GM12878 (cell line): ENCODE results near the gene ZNF239. TPM values are rescaled to one million over a fixed set of nuclear protein-coding genes. Genes with fewer than 3 reads are reported as not detected.

Experiments
- BCL11A ChIP-seq: IDR thresholded peaks from 2 replicates; pipeline ENCODE4 v1.6.1; 2011; ENCODE audit warnings: low read depth, low read length
- CBFB ChIP-seq: IDR thresholded peaks from 2 replicates; pipeline ENCODE4 v1.6.1; 2016; ENCODE audit warnings: antibody characterized with exemption, low read depth
- KLF5 ChIP-seq: fragments of 450-650 bp; IDR thresholded peaks from 2 replicates; pipeline ENCODE4 v1.6.1; 2014; ENCODE audit warnings: mild to moderate bottlenecking; ENCODE audit not compliant: partially characterized antibody
- NR2F1 ChIP-seq: fragments of 450-650 bp; conservative IDR thresholded peaks from 2 replicates; pipeline ENCODE4 v1.6.1; 2017; ENCODE audit warnings: mild to moderate bottlenecking
- PML ChIP-seq: IDR thresholded peaks from 2 replicates; pipeline ENCODE4 v1.6.1; 2012; ENCODE audit warnings: low read length, inconsistent platforms
- RELB ChIP-seq: fragments of 450-650 bp; IDR thresholded peaks from 2 replicates; pipeline ENCODE4 v1.6.1; 2017; ENCODE audit warnings: low read depth, mild to moderate bottlenecking, moderate library complexity
- SKIL ChIP-seq: fragments of 450-650 bp; IDR thresholded peaks from 2 replicates; pipeline ENCODE4 v1.6.1; 2017; ENCODE audit warnings: mild to moderate bottlenecking, low read depth, inconsistent platforms; ENCODE audit not compliant: poor library complexity, severe bottlenecking
- TAF1 ChIP-seq: IDR thresholded peaks from 2 replicates; pipeline ENCODE4 v1.6.1; 2011; ENCODE audit warnings: mild to moderate bottlenecking, low read depth, low read length, borderline replicate concordance
- polyA plus RNA-seq, 11 experiments: library from polyadenylated mRNA; depleted of rRNA in 4 of 11; unstranded in 6 of 11; stranded (reverse) in 5 of 11; fragments of >200 nt; fragmentation: Nextera tagmentation in 4 of 11; fragmentation: Illumina TruSeq in 1 of 11; extraction: Ambion mirVana in 4 of 11; extraction: Trizol in 1 of 11; gene quantifications; 1 replicate in 1 of 11; 2 replicates in 10 of 11; pipeline versions ENCODE4 v1.2.1 to v1.2.3, GENCODE V29; 2011 to 2016; ENCODE audit warnings: inconsistent platforms in 2 of 11, missing spikeins in 2 of 11, low read depth in 1 of 11
- total RNA-seq, 4 experiments: library from RNA; depleted of rRNA in 3 of 4; stranded (reverse); fragments of >200 nt in 3 of 4; fragmentation: Illumina TruSeq in 1 of 4; extraction: Trizol in 1 of 4; gene quantifications; 2 replicates each; pipeline versions ENCODE4 v1.2.1 to v1.2.3, GENCODE V29; 2013 to 2021
- TF ChIP-seq, protein P1 (sequence below): fragments of 450-650 bp; IDR thresholded peaks from 2 replicates; pipeline ENCODE4 v1.6.1; 2017; ENCODE audit warnings: antibody characterized with exemption, mild to moderate bottlenecking, moderate library complexity

The ZNF239 gene
- total and polyA plus RNA-seq, 10 of the 15 experiments (the other 5 are each of a cell fraction or from before 2014, with no cell fraction given): 0.12 to 0.75 (median 0.43) TPM

GRCh38 chr10:43594944-43595589 lies 20.7 kb upstream of the ZNF239 start (continued):
- peak; percentile 11; the same call in 1 of the 2 replicates for TF ChIP-seq RELB
- peak; percentile 41 for TF ChIP-seq KLF5
- TF ChIP-seq, protein P1, sequence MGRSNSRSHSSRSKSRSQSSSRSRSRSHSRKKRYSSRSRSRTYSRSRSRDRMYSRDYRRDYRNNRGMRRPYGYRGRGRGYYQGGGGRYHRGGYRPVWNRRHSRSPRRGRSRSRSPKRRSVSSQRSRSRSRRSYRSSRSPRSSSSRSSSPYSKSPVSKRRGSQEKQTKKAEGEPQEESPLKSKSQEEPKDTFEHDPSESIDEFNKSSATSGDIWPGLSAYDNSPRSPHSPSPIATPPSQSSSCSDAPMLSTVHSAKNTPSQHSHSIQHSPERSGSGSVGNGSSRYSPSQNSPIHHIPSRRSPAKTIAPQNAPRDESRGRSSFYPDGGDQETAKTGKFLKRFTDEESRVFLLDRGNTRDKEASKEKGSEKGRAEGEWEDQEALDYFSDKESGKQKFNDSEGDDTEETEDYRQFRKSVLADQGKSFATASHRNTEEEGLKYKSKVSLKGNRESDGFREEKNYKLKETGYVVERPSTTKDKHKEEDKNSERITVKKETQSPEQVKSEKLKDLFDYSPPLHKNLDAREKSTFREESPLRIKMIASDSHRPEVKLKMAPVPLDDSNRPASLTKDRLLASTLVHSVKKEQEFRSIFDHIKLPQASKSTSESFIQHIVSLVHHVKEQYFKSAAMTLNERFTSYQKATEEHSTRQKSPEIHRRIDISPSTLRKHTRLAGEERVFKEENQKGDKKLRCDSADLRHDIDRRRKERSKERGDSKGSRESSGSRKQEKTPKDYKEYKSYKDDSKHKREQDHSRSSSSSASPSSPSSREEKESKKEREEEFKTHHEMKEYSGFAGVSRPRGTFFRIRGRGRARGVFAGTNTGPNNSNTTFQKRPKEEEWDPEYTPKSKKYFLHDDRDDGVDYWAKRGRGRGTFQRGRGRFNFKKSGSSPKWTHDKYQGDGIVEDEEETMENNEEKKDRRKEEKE: no peak
- TF ChIP-seq NR2F1: peak; percentile 34; the same call in 1 of the 2 replicates
- TF ChIP-seq CBFB: 0 out of 2 replicates have a peak, but pooled peaks have one; percentile 0
- 0 out of 2 replicates have a peak, but pooled peaks have one; percentile 14 for TF ChIP-seq PML
- peak; percentile 40 for TF ChIP-seq SKIL
- TF ChIP-seq BCL11A: peak; percentile 17; the same call in 1 of the 2 replicates
- TF ChIP-seq TAF1: peak; percentile 50; the same call in 1 of the 2 replicates
